H1 (cell line): ENCODE data around the gene LRRC14B. TPM values are rescaled to one million over a fixed set of nuclear protein-coding genes. Genes with fewer than 3 reads are reported as not detected.

Source experiments
- RFX5 ChIP-seq: IDR thresholded peaks from 2 replicates; pipeline ENCODE4 v1.6.1; 2011; ENCODE audit warnings: low read depth, low read length, improper control_type of control experiment, borderline replicate concordance
- SIRT6 ChIP-seq: IDR thresholded peaks from one replicate; pipeline ENCODE4 v1.7.1; 2012; ENCODE audit warnings: low read length, inconsistent platforms
- TCF12 ChIP-seq: IDR thresholded peaks from 2 replicates; pipeline ENCODE4 v1.6.1; 2011; ENCODE audit warnings: low read depth, mild to moderate bottlenecking, low read length
- polyA plus RNA-seq, 7 experiments: library from polyadenylated mRNA; depleted of rRNA in 3 of 7; stranded (reverse) in 5 of 7; unstranded in 2 of 7; fragments of >200 nt in 5 of 7; fragments of 200-250 nt in 2 of 7; gene quantifications; 1 replicate in 5 of 7; 2 replicates in 1 of 7; 4 replicates in 1 of 7; pipeline versions ENCODE4 v1.2.1 to v1.2.3, GENCODE V29; 2011 to 2013; ENCODE audit warnings: missing spikeins in 2 of 7, mixed read lengths in 2 of 7
- total RNA-seq: library from RNA; stranded (reverse); fragmentation: NEBNext Ultra II Directional; extraction: Animal tissue kit (Norgen Biotek cat#: 25700); gene quantifications from 2 replicates; pipeline ENCODE4 v1.2.1, GENCODE V29; 2021

LRRC14B gene
- total and polyA plus RNA-seq, 2 of the 8 experiments (the other 6 are each of a cell fraction or from before 2014, with no cell fraction given), result not detected

DNA sequence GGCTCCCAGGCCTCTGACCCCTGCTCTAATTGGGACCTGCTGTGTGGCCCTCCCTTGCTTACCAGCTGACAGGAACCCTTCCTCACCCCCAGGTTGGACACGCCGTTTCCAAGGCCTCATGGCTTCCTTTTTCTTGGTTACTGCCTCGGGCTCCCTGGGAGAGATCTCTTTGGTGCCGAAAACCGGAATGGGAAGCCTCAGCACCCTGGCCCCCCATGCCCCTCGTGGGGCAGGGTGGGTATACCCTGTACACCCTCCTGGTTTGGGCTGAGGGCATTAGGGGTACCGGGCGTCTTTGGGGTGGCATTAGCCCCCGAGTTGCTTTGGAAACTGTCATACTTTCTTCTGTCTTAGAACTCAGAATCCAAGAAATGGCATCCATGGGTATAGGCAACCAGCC lies 10.1 kb upstream of the LRRC14B start (continued):
- TF ChIP-seq TCF12 (no peak), SIRT6 (no peak), RFX5 (no peak)
